Inflammatory macrophage treated with lipopolysaccharide for 1 hour (primary cell): ENCODE results near the gene MFSD11.
"Not testable (repeated sequence)": the region's sequence is repeated elsewhere in the genome, so short reads cannot be mapped to it uniquely, and the experiment has no call there.

ENCODE experiments used
- DNase-seq, 2 donors: peaks; one replicate each; pipeline ENCODE4 v3.0.0-alpha.2; 2020 to 2022

The MFSD11 gene

DNA sequence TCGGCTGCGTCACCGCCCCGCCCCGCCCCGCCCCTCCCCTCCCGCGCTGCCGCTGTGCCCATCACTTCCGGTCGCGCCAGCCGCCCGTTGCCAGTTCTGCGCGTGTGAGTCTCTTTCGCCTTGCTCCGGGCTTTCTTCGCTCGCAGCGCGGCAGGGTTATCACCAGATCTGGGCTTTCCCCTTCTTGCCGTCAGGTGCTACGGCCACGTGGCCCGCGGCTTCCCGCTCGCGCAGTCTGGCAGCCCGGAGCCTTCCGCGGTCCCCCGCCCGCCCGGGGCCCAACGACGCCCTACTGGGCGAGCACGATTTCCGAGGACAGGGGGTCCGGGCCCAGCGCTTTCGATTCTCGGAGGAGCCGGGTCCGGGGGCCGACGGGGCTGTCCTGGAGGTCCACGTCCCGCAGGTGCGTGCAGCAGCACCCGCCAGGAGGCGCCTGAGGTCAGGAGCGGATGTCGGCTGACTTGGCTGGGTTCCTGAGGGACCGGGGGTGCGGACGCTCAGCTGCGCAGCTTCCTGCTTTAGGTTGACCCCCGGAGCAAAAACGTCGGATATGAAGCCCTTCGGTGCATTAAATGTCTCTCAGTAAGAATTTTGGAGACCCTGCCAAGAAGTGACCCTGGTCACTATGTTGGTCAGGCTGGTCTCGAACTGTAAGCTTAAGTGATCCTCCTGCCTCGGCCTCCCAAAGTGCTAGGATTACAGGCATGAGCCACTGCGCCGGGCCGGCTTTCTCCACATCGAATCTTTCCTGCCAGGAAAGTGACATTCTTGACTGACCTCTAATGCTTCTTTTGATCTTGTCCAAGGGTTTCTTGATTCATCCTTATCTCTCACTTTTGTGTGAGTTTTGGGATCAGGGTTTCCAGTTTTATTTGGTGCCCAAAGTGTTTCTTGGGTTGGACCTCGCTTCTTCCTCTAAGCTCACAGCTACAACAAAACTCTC is 10.9 kb upstream of the MFSD11 start, which contains the start of gene METTL23:
Gene METTL23 (plus strand): TSS at position 64 of the 943 bp plus-strand sequence. CDS start 2,872 bp downstream, outside the sequence.
- peak; percentile 36 to 44 for DNase-seq

DNA sequence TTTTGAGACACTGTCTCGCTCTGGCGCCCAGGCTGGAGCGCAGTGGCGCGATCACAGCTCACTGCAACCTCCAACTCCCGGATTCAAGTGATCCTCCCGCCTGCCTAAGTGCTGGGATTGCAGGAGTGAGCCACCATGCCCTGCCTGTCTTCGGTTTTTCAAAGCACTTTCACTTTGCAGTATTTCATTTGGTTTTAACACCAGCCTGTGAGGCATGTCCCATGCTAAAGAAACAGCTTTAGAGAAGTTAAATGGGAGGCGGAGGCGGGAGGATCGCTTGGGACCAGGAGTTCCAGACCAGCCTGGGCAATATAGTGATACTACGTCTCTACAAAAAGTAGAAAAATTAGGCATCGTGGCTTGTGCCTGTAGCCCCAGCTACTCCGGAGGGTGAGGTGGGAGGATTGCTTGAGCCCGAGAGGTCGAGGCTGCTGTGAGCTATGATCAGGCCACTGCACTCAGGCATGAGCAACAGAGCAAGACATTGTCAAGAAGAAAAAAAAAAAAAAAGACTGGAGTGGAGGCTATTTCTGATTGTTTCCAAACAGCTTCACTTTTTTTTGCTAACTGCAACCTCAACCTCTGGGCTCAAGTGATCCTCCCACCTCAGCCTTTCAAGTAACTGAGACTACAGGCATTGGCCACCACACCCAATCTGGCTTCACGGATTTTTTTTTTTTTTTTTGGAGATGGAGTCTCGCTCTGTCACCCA is 10.0 kb upstream of the MFSD11 start:
- DNase-seq = peak; percentile 44 to 69

DNA sequence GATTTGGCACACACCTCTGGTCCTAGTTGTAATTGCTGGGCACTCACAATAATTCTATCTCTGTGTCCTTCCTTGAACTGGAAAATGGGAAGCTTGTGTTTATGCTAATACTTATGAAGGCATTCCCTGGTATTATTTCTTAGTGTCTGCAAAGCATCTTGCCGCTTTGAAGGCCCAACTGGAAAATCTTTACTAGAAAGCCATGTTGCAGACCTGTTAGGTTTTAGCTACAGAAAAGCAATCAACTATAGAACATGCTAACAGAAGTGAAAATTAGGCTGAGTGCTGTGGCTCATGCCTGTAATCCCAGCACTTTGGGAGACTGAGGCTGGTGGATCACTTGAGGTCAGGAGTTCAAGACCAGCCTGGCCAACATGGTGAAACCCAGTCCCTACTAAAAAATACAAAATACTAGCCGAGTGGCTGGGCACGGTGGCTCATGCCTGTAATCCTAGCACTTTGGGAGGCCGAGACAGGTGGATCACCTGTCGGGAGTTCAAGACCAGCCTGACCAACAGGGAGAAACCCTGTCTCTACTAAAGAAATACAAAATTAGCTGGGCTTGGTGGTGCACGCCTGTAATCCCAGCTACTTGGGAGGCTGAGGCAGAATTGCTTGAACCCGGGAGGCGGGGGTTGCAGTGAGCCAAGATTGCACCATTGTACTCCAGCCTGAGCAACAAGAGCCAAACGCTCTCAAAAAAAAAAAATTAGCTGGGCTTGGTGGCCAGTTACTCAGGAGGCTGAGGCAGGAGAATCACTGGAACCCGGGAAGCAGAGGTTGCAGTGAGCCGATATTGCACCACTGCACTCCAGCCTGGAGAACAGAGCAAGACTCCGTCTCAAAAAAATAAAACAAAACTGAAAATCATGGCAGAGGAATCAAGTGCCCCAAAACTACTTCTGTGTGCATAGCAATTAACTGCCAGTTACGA is 5.9 kb upstream of the MFSD11 start:
- not testable (repeated sequence) for DNase-seq

DNA sequence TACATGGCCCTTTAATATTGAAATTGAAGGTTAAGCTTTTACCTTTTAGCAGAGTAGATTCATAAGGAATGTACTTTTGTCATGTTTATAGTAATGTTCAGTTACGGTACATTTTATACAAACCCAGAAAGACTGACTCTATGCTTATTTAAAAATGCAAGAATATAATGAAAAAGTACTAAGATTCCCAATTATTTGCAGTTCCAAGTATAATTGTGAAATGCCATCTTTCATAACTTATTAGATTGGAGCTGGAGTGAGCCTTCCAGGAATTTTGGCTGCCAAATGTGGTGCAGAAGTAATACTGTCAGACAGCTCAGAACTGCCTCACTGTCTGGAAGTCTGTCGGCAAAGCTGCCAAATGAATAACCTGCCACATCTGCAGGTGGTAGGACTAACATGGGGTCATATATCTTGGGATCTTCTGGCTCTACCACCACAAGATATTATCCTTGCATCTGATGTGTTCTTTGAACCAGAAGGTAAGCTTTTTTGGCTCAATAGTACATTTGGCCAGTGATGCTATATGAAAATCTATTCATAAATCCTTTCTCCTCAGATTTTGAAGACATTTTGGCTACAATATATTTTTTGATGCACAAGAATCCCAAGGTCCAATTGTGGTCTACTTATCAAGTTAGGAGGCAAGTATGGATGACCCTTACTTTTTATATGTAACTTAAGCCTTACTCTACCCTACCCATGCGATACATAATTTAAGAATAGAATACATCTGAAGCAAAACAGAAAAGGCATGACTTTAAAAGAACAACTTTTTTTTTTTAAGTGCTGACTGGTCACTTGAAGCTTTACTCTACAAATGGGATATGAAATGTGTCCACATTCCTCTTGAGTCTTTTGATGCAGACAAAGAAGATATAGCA is 4.9 kb upstream of the MFSD11 start:
- no peak for DNase-seq

DNA sequence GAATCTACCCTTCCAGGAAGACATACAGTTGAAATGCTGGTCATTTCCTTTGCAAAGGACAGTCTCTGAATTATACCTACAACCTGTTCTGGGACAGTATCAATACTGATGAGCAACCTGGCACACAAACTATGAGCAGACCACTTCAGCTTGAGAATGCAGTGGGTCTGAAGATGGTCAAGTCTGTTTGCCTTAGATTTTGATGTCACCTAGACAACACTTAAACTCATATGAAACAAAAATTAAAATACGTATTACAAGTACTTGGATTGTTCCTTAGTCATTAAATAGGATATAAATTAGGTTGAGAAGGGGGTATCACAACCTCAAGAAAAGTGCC is 4.3 kb upstream of the MFSD11 start:
- DNase-seq = no peak

DNA sequence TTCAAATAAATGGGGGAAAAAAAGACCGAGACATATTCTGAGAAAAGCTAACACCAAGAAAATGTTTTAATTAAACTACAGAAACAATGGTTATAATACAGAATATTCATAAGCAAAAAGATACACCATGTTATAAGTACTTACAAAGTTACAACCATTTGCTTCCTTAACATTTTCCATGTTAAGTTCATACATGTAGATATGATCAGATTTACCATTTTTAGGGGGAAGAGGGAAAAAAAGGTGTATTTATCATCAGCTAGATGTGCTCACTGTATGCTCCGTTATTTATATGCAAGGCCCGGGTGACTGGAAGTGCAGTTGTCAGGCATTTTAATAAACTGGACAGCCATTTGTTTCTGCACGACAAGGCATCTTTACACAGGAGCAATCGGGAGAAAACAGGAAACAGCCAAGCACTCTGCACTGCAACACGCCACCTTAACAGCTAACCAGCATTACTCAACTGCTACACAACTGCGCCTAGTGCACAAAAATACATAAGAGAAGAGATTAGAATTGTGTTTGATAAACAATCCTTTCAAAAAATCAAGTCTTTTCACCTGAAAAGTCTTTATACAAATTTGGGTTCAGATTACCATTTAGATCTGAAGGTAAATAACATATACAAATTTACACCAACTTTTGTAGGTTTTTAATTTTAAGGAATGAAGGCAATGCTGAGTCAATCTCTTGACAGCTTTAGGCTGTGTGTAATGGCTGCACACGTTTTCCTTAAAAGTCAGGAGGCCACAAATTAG is 3.7 kb upstream of the MFSD11 start:
- DNase-seq = peak in 1 of 2 donors; percentile 44

DNA sequence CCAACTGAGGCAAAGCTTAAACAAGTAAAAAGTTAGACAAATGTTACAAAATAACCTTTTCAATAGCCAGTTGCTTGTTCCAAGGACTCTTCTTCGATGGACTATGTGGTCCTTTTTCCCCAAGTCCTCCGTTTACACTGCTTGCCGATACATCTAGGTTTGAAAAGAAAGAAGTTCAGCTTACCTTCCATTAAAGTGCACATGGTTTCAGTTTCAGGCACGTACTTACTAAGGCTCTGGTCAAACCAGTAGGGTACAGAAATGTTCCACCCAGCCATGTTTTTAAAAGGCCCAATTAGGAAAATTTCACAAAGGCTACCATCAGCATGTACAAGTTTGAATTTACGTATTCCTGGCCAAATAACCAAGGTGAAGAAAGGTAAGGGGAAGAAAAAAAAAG is 2.9 kb upstream of the MFSD11 start:
- DNase-seq = peak in 1 of 2 donors; percentile 25

DNA sequence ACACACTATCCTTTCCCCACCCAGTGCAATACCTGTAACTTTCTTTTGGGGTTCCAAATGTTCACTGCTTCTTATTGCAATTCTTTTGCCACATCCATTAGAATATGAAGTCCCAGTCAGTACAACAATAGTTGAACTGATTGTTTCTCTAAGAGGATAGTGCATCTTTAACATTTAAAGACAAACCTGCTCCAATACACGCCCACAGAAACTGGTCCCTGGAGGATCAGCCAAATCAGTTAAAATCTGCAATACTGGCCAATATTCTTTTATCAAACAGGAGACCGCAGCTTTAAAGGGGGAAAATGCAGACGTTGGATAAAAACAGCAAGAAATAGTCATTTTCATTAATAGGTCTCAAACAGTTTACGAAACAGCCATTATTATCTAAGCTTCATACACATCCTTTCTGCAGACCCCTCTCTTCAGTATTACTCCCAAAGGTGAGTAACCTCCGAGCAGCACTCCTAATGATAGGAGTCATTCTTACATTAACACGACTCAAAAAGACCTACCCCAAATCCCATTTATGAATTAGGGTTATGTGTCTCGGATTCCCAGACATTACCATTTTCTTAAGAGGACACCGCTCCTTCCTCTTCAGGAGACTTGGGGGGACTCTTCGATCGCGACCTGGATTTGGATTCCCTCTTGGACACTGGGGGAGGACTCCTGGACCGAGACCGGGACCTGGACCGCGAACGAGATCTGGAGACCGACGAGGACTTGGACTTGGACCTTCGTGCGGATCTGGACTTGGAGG is 2.2 kb upstream of the MFSD11 start:
- DNase-seq = no peak

DNA sequence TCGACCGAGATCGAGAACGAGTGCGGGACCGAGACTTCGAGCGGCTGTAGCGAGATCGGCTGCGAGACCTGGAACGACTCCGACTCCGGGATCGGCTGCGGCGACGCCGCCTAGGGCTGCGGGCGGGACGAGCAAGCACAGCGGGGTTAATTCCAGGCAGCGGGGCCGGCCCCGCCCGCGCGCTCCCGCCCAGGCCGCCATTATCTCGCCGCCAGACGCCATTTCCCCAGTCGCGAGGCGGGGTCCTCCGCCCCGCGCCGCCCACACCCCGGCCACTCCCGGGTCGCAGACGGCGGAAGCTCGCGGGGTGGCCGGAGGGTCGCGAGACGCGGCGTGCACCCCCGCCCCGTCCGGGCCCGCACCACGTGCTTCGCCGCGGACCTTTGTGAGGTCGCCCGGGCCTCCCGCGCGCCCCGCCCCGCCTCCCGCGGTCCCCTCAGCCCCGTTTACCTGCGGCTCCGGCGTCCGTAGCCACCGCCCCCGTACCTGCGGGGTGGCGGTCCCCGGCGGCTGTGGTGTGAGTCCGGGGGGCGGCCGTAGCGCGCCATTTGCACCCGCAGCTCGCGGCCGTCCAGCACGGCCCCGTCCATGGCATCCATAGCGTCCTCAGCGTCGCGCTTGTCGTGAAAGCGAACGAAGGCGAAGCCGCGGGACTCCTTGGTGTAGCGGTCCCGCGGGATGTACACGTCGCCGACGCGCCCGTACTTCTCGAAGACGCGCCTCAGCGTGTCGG is 1.4 kb upstream of the MFSD11 start:
- peak; percentile 68 to 72 for DNase-seq

DNA sequence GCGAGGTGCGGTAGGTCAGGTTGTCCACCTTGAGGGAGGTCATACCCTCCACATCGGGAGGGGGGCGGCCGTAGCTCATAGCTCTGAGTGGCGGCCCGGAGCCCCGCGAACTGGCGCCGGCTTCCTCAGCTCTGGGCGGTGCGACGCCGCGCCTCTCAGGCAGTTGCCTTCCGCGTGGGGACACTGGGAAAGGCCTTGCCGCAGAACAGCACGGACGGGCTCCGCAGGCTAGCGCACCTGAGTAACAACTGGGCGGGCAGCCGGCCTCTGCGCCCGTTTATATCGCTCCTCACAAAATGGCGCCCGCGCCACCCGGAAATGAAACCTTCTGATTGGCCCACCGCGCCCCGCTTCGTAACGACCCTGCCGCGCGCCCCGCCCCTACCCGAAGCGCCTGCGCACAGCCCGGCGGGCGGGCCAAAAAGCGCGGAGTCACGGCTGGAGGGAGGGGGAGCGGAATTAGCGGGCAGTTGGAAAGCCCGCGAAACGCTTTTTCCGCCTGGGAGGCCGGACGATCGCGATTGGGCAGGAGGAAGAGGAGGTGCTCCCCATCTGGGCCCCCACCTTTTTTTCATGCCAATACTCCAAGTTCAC is 740 bp upstream of the MFSD11 start, which contains the start of gene SRSF2:
Gene SRSF2 (minus strand): TSS at position 250 of the 594 bp plus-strand sequence. CDS start 171 bp downstream, at position 79.
- DNase-seq = peak; percentile 98

DNA sequence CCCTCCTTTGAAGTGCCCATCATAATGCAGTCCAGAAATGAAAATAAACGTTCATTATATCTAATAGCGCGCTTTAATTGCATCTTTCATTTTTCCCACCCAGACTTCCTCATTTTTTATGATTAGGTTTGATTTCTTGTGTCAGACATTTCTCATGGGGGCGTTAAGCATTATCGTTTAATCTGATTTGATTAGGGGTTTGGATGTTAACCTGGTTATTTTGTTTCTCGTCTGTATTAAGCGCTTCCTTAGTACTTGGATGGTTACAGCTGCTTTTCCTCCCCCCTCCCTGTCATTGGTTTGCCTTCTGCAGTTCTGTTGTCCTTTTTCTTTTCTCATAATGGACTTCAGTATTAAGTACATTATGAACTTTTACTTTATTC is 540 bp downstream of the MFSD11 start:
- no peak for DNase-seq

DNA sequence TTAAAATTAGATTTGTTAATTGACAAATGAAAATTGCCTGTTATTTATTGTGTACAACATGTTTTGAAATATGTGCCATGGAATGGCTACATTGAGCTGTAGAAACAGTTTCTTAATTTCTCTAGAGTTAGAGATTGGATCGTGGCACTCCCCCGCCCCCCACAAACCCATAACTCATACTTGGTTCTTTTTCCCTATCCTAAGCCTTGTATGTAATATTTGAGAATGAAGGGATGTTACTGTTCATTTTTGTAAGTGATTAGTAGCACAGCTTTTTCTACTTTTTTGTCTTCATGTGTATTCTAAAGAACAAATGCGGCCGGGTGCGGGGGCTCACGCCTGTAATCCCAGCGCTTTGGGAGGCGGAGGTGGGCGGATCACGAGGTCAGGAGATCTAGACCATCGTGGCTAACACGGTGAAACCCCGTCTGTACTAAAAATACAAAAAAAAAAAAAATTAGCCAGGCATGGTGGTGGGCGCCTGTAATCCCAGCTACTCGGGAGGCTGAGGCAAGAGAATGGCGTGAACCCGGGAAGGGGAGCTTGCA is 1.7 kb downstream of the MFSD11 start:
- not testable (repeated sequence) for DNase-seq

DNA sequence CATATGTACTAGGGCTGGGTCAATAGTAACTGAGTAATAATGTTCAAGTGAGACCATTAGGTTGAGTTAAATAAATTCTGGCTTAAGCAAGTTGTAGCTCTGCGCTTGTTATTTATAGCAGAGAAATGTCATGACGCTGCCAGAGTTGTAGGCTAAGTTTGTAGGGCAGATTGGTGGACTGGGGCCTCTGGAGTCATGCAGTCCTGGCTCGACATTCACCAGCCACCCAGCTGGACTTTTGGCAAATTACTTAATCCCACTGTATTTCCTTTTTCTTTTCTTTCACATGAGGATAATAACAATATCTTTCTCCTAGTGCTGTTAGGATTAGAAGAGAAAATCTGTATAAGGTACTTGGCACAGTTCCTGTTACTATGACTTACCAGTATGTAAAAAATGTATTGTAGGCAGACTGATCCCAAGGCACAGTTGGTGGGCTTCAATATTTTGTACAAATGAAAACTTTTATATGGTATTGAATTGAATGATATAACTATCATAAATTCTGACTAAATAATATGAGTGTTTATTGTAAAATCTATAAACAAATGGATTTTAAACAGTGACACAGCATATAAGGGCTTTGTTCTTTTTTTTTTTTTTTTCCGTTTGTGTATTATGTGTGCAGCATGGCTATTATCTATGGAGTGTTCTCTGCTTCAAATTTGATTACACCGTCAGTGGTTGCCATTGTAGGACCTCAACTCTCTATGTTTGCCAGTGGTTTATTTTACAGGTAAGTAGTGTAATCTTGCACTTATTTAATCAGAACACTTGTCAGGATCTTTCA is 2.6 kb downstream of the MFSD11 start:
- no peak for DNase-seq

DNA sequence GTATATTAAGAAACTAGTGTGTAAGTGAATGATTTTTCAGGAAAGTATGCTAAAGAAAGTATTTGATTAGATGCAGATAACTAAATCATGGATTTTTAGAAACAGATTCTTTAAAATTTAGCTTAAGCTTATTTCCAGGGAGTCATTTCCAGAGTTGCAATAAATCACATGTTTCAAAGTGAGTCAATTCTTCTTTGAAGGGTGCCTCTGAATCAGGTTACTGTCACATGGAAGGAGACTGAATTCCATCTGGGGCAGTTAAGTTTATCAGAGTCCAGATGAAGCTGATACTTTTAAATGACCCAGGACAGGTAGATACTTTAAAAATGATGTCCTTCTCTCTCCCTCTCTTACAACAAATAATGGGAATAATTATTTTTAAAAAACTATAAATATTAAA is 5.0 kb downstream of the MFSD11 start:
- no peak for DNase-seq

DNA sequence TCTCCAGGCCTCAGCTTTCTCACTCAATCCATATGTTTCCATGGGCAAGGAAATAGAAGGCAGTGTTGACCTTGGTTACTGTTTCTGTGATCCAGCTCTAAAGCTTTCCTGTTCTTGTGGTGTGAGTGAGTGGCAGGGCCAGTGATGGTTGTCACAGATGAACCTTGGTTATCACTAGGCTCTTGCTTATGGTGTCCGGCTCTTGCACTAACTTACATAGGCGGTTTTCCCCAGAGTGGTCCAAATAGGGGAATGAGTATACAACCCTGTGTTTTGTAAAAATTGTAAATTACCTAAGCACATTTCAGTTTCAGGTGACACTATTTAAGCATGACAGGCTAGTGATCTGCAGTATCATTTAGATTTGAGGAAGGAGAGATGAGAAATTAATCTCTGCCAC is 6.8 kb downstream of the MFSD11 start:
- DNase-seq = no peak

DNA sequence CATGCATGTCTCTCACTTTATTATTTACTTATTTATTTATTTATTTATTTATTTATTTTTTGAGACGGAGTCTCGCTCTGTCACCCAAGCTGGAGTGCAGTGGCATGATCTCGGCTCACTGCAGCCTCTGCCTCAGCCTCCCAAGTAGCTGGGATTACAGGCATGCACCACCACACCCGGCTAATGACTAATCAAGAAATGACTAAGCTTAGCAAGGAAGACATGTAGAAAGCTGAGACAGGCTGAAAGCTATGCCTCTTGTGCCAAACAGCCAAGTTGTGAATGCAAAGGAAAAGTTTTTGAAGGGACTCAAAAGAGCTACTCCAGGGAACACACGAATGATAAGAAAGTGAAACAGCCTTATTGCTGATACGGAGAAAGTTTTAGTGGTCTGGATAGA is 7.9 kb downstream of the MFSD11 start:
- DNase-seq = not testable (repeated sequence)

DNA sequence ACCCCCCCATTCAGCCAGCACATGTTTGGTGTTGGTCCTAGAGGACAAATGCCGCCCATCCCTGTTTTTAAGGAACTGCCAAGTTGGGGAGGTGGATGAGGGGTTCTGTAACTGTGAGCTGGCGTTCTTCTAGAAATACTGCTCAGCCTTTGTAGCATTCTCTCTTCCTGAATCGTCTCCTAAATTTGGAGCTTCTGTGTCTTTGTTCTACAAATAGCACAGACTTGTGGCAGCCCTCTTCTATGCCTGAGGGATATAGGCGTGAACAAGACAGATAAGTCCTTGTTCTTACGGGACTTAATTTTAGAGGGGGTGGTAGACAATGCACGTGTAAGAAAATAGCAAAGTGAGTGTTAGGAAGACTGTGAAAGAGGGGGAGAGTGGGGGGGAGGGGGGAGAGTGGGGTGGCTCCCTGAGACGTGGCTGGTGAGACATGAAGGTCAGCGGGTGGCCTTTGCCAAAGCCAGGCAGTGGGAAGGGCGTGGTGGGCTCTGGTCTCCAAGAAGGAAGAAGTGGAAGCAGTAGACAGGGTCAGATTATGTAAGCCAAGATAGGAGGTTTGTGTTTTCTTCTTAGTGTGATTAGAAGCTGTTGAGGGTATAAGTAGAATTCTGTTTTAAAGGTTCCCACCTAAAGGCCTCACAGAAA is 9.9 kb downstream of the MFSD11 start:
- DNase-seq = no peak
